NK-92 (cell line): ENCODE data around the gene CHTF8.

ENCODE experiments used
- DNase-seq: peaks from one replicate; lab custom pipeline; 2025; ENCODE audit not compliant: unreplicated experiment; lab: John Stamatoyannopoulos, UW

Gene CHTF8

GRCh38 chr16:69088684-69089083, 43.7 kb downstream of the CHTF8 start:
- DNase-seq: no peak

GRCh38 chr16:69087161-69087581, 45.2 kb downstream of the CHTF8 start:
- no peak for DNase-seq

GRCh38 chr16:69085032-69085695, 47.2 kb downstream of the CHTF8 start:
- DNase-seq: no peak

GRCh38 chr16:69084289-69084688, 48.1 kb downstream of the CHTF8 start:
- no peak for DNase-seq

- no peak for DNase-seq
These were observed 49.0 kb downstream of the CHTF8 start for GRCh38 chr16:69083306-69083941.

GRCh38 chr16:69079697-69080096, 52.7 kb downstream of the CHTF8 start:
- no peak for DNase-seq

GRCh38 chr16:69078073-69078472, 54.3 kb downstream of the CHTF8 start:
- DNase-seq: no peak

GRCh38 chr16:69077251-69077650, 55.1 kb downstream of the CHTF8 start:
- DNase-seq: no peak

- DNase-seq: no peak
These were observed 59.1 kb downstream of the CHTF8 start for GRCh38 chr16:69073181-69073702.

- no peak for DNase-seq
These were observed 59.8 kb downstream of the CHTF8 start for GRCh38 chr16:69072640-69072974.

- DNase-seq: no peak
These were observed 61.4 kb downstream of the CHTF8 start for GRCh38 chr16:69071036-69071435.

GRCh38 chr16:69069504-69069903, 62.9 kb downstream of the CHTF8 start:
- DNase-seq: no peak
